K562 (cell line): ENCODE data around the gene FRMD1. TPM values are rescaled to one million over a fixed set of nuclear protein-coding genes. Genes with fewer than 3 reads are reported as not detected.

Experiments
- ATAC-seq: fragments of 200-7000 bp; cut with Tn5 transposase; 3 replicates; pipeline ENCODE4 v1.9.1; 2020; ENCODE audit warnings: moderate library complexity
- BruUV-seq: library from RNA; stranded (reverse); fragments of 400-500 nt; replicated peaks from 2 replicates; lab custom pipeline; 2021; lab: Mats Ljungman, UMichigan
- CTCF ChIA-PET: fragments of 300-600 bp; formaldehyde crosslinking; extraction: SDS; loops from one replicate; lab custom pipeline; 2021; ENCODE audit warnings: low intra/inter-chr PET ratio; lab: Yijun Ruan, JAX
- POLR2A ChIA-PET: fragments of 300-600, 350-650 bp; sonication (Branson Sonifier 250); formaldehyde crosslinking; extraction: SDS; loops from one replicate; lab custom pipeline; 2021; ENCODE audit warnings: antibody characterized with exemption, inconsistent platforms; lab: Yijun Ruan, JAX
- DNase-seq, 4 experiments: peaks; one replicate each; pipeline versions ENCODE4 v3.0.0 to v3.0.0-alpha.2; 2011 to 2018; ENCODE audit warnings: low spot score in 3 of 4, mixed read lengths in 3 of 4; ENCODE audit errors: extremely low read depth in 1 of 4
- FAIRE-seq: peaks from 2 replicates; lab custom pipeline; 2011; peaks lifted over from hg19 to GRCh38; lab: Jason Lieb, UNC
- H2AFZ ChIP-seq: 2 replicates; pipeline ENCODE4 v1.6.0; 2011; ENCODE audit warnings: low read depth, low read length, control low read depth, inconsistent platforms
- H3K27ac ChIP-seq: fragments of 200-600 bp; 3 replicates; pipeline ENCODE4 v1.8.0; 2011; ENCODE audit warnings: low read depth, mild to moderate bottlenecking, control low read depth, inconsistent platforms, low read length, moderate library complexity, mixed read lengths; ENCODE audit errors: extremely low read depth
- H3K27me3 ChIP-seq, 2 experiments: fragments of 300-600 bp in 1 of 2; 2 replicates in 1 of 2; 3 replicates in 1 of 2; pipeline versions ENCODE4 v1.6.0 to v1.8.0; 2011; ENCODE audit warnings: inconsistent platforms in 2 of 2, low read length in 2 of 2, mild to moderate bottlenecking in 1 of 2, mixed read lengths in 1 of 2, moderate library complexity in 1 of 2; ENCODE audit not compliant: control insufficient read depth in 2 of 2, insufficient read depth in 2 of 2
- H3K36me3 ChIP-seq: fragments of 300-600 bp; 3 replicates; pipeline ENCODE4 v1.8.0; 2011; ENCODE audit warnings: mild to moderate bottlenecking, low read length, inconsistent platforms; ENCODE audit not compliant: control insufficient read depth, insufficient read depth
- H3K4me1 ChIP-seq, 2 experiments: fragments of 200-600 bp in 1 of 2; replicated peaks in 1 of 2; 2 replicates in 1 of 2; 3 replicates in 1 of 2; pipeline versions ENCODE4 v1.5.1 to v1.8.0; 2011; ENCODE audit warnings: inconsistent platforms in 2 of 2, low read length in 2 of 2, mild to moderate bottlenecking in 1 of 2, mixed read lengths in 1 of 2, moderate library complexity in 1 of 2; ENCODE audit not compliant: control insufficient read depth in 2 of 2, insufficient read depth in 2 of 2
- H3K4me2 ChIP-seq: 2 replicates; pipeline ENCODE4 v1.6.1; 2011; ENCODE audit warnings: low read length, control low read depth, inconsistent platforms, mixed read lengths; ENCODE audit not compliant: insufficient read depth
- H3K4me3 ChIP-seq: fragments of 200-600 bp; sonication (generic), shearing (Covaris generic); 2 replicates; pipeline ENCODE4 v1.5.1; 2016; ENCODE audit warnings: control low read depth, inconsistent platforms
- H3K79me2 ChIP-seq: fragments of 200-600 bp; 3 replicates; pipeline ENCODE4 v1.8.0; 2011; ENCODE audit warnings: low read length, inconsistent platforms; ENCODE audit not compliant: control insufficient read depth, insufficient read depth
- H3K9ac ChIP-seq, 2 experiments: 2 replicates each; pipeline versions ENCODE4 v1.6.0 to v1.6.1; 2011; ENCODE audit warnings: low read depth in 2 of 2, low read length in 2 of 2, control low read depth in 1 of 2, inconsistent platforms in 1 of 2, mild to moderate bottlenecking in 1 of 2, mixed read lengths in 1 of 2; ENCODE audit not compliant: insufficient read depth in 1 of 2
- H3K9me1 ChIP-seq: one replicate; pipeline ENCODE4 v1.6.0; 2011; ENCODE audit warnings: inconsistent platforms, mild to moderate bottlenecking, low read length, moderate library complexity; ENCODE audit not compliant: control insufficient read depth, insufficient read depth
- H3K9me3 ChIP-seq: replicated peaks from 2 replicates; pipeline ENCODE4 v1.5.1; 2011; ENCODE audit warnings: low read depth, low read length, inconsistent platforms; ENCODE audit not compliant: control insufficient read depth, insufficient read depth
- H4K20me1 ChIP-seq: replicated peaks from 2 replicates; pipeline ENCODE4 v1.6.1; 2011; ENCODE audit warnings: low read length, inconsistent platforms, mixed read lengths; ENCODE audit not compliant: control insufficient read depth, insufficient read depth
- BHLHE40 ChIP-seq: IDR thresholded peaks from 2 replicates; pipeline ENCODE4 v1.6.1; 2011; ENCODE audit warnings: low read length, improper control_type of control experiment
- FOSL1 ChIP-seq: fragments of 200-800 bp; sonication (Bioruptor generic); conservative IDR thresholded peaks from 2 replicates; pipeline ENCODE4 v1.6.1; 2016; ENCODE audit warnings: missing genetic modification characterization, missing compliant biosample characterization
- HDGF ChIP-seq: fragments of 450-650 bp; IDR thresholded peaks from 2 replicates; pipeline ENCODE4 v1.6.1; 2016
- HOXB6 ChIP-seq: fragments of 250-450 bp; sonication (Bioruptor Pico); IDR thresholded peaks from 2 replicates; pipeline ENCODE4 v1.5.1; 2022; ENCODE audit warnings: mild to moderate bottlenecking, borderline replicate concordance
- JUNB ChIP-seq: fragments of 450-650 bp; formaldehyde crosslinking; conservative IDR thresholded peaks from 2 replicates; pipeline ENCODE4 v1.4.0; 2020; ENCODE audit warnings: mild to moderate bottlenecking
- NR4A1 ChIP-seq, 2 experiments: fragments of 250-450 bp in 1 of 2; fragments of 450-650 bp in 1 of 2; sonication (Bioruptor Pico) in 1 of 2; IDR thresholded peaks; 2 replicates each; pipeline versions ENCODE4 v1.4.0 to v1.6.1; 2016 to 2020; ENCODE audit warnings: mild to moderate bottlenecking in 2 of 2, missing compliant biosample characterization in 1 of 2, missing genetic modification characterization in 1 of 2, moderate library complexity in 1 of 2
- SREBF2 ChIP-seq: sonication (generic); formaldehyde crosslinking; IDR thresholded peaks from 2 replicates; pipeline ENCODE4 v1.4.0; 2020; ENCODE audit warnings: mild to moderate bottlenecking, missing genetic modification reagents
- STAT5A ChIP-seq: IDR thresholded peaks from 2 replicates; pipeline ENCODE4 v1.6.1; 2012; ENCODE audit warnings: low read length, inconsistent platforms, borderline replicate concordance
- ZC3H4 ChIP-seq: sonication (generic); formaldehyde crosslinking; IDR thresholded peaks from 2 replicates; pipeline ENCODE4 v1.9.0; 2021; ENCODE audit warnings: missing genetic modification reagents, borderline replicate concordance
- ZEB2 ChIP-seq: fragments of 450-650 bp; IDR thresholded peaks from 2 replicates; pipeline ENCODE4 v1.6.1; 2016
- ZNF277 ChIP-seq: fragments of 250-450 bp; sonication (Bioruptor Pico); IDR thresholded peaks from 2 replicates; pipeline ENCODE4 v1.8.0; 2022; ENCODE audit warnings: inconsistent platforms, mild to moderate bottlenecking, moderate library complexity, borderline replicate concordance
- ZNF354B ChIP-seq: fragments of 250-450 bp; sonication (Bioruptor Pico); IDR thresholded peaks from 2 replicates; pipeline ENCODE4 v1.4.0; 2020
- ZNF699 ChIP-seq: fragments of 250-450 bp; sonication (Bioruptor Pico); IDR thresholded peaks from 2 replicates; pipeline ENCODE4 v1.8.0; 2021; ENCODE audit warnings: mild to moderate bottlenecking, moderate library complexity; ENCODE audit not compliant: insufficient replicate concordance
- ZNF707 ChIP-seq: fragments of 250-450 bp; sonication (Bioruptor Pico); conservative IDR thresholded peaks from 2 replicates; pipeline ENCODE4 v1.8.0; 2022; ENCODE audit warnings: inconsistent platforms, mild to moderate bottlenecking, moderate library complexity
- ZSCAN29 ChIP-seq: fragments of 450-650 bp; IDR thresholded peaks from 2 replicates; pipeline ENCODE4 v1.6.1; 2017
- WGBS: fragments of 100-300 bp; shearing (Covaris generic); methylation state at CpG from one replicate; pipeline ENCODE4 v1.1.6; 2016; ENCODE audit warnings: low coverage, mixed read lengths; ENCODE audit not compliant: insufficient coverage; ENCODE audit errors: missing lambda C conversion rate; 5-methylcytosine and 5-hydroxymethylcytosine counted together
- in situ Hi-C: fragments of 300-500 bp; cut with MboI; formaldehyde crosslinking; loops from 4 replicates; pipeline ENCODE4 v1.15.0; 2018; ENCODE audit warnings: inconsistent platforms, mixed read lengths
- intact Hi-C: fragments of 100-400 bp; cut with micrococcal nuclease; formaldehyde crosslinking; loops from 2 replicates; pipeline ENCODE4 v1.14.2; 2022
- polyA plus RNA-seq, 8 experiments: library from polyadenylated mRNA; depleted of rRNA in 4 of 8; stranded (reverse) in 5 of 8; unstranded in 3 of 8; fragments of >200 nt; fragmentation: Nextera tagmentation in 2 of 8; fragmentation: Illumina TruSeq in 1 of 8; extraction: Ambion mirVana in 2 of 8; extraction: Trizol in 1 of 8; gene quantifications; 2 replicates each; pipeline versions ENCODE4 v1.2.1 to v1.2.3, GENCODE V29; 2011 to 2014; ENCODE audit warnings: inconsistent platforms in 1 of 8, missing spikeins in 1 of 8
- total RNA-seq, 7 experiments: library from RNA; depleted of rRNA in 6 of 7; stranded (reverse); fragments of >200 nt in 6 of 7; fragmentation: Illumina TruSeq in 2 of 7; extraction: Trizol in 2 of 7; gene quantifications; 2 replicates each; pipeline versions ENCODE4 v1.2.1 to v1.2.3, GENCODE V29; 2011 to 2021; ENCODE audit warnings: low replicate concordance in 1 of 7
- TF ChIP-seq, protein P1 (sequence below): fragments of 200-800 bp; sonication (Bioruptor generic); IDR thresholded peaks from 2 replicates; pipeline ENCODE4 v1.6.1; 2016; ENCODE audit warnings: missing genetic modification characterization, missing compliant biosample characterization

The FRMD1 gene
- total and polyA plus RNA-seq, 9 of the 15 experiments (the other 6 are each of a cell fraction or from before 2014, with no cell fraction given), result 0.01 to 0.04 (median 0.01) TPM; not detected in 6

GRCh38 chr6:168054765-168055560, 24.0 kb downstream of the FRMD1 start:
- DNase-seq (no peak), FAIRE-seq (no peak), ATAC-seq (no peak)
- Histone ChIP-seq H3K27ac (no peak overlapping the region), H3K27me3 (peaks cover 49 to 95% of the 10 kb centered on the region in 2 experiments; a peak in 4 of 5 replicates), H3K4me1 (peaks cover 0 to 29% of the 10 kb centered on the region in 2 experiments; a peak in 1 of 5 replicates), H2AFZ (no peak overlapping the region), H3K4me2 (no peak overlapping the region), H3K79me2 (no peaks in the 10 kb centered on the region), H3K9me1 (no peaks in the 10 kb centered on the region), H4K20me1 (peaks cover 35% of the 10 kb centered on the region), H3K36me3 (no peaks in the 10 kb centered on the region), H3K9me3 (no peaks in the 10 kb centered on the region), H3K4me3 (no peak overlapping the region), H3K9ac (no peak overlapping the region)
- no TSS peak for BruUV-seq
- intact Hi-C loops, result no loop called here
- in situ Hi-C loops, result no loop called here
- POLR2A ChIA-PET, result interaction anchor here (0.6 kb wide), 2 partner anchors 23 to 698 kb away, joined by 3 read pairs; no protein-coding TSS in a partner anchor
- CTCF ChIA-PET, result no interaction called here
- 1% methylated on average over 17 of the region's 18 CpGs for WGBS
- TF ChIP-seq SREBF2 (CRISPR knock-in tag) (no peak), STAT5A (no peak), HOXB6 (CRISPR knock-in tag) (no peak), JUNB (CRISPR knock-in tag) (no peak), FOSL1 (no peak), ZNF699 (CRISPR knock-in tag) (no peak), ZEB2 (no peak), ZSCAN29 (no peak), HDGF (no peak), ZC3H4 (CRISPR knock-in tag) (no peak), ZNF707 (CRISPR knock-in tag) (no peak), BHLHE40 (no peak), ZNF354B (CRISPR knock-in tag) (no peak), ZNF277 (CRISPR knock-in tag) (no peak), NR4A1 (CRISPR knock-in tag; IDR thresholded peaks at IDR 0.05) (no peak), NR4A1 (tag; IDR thresholded peaks at IDR 0.05) (no peak)
- TF ChIP-seq, protein P1, sequence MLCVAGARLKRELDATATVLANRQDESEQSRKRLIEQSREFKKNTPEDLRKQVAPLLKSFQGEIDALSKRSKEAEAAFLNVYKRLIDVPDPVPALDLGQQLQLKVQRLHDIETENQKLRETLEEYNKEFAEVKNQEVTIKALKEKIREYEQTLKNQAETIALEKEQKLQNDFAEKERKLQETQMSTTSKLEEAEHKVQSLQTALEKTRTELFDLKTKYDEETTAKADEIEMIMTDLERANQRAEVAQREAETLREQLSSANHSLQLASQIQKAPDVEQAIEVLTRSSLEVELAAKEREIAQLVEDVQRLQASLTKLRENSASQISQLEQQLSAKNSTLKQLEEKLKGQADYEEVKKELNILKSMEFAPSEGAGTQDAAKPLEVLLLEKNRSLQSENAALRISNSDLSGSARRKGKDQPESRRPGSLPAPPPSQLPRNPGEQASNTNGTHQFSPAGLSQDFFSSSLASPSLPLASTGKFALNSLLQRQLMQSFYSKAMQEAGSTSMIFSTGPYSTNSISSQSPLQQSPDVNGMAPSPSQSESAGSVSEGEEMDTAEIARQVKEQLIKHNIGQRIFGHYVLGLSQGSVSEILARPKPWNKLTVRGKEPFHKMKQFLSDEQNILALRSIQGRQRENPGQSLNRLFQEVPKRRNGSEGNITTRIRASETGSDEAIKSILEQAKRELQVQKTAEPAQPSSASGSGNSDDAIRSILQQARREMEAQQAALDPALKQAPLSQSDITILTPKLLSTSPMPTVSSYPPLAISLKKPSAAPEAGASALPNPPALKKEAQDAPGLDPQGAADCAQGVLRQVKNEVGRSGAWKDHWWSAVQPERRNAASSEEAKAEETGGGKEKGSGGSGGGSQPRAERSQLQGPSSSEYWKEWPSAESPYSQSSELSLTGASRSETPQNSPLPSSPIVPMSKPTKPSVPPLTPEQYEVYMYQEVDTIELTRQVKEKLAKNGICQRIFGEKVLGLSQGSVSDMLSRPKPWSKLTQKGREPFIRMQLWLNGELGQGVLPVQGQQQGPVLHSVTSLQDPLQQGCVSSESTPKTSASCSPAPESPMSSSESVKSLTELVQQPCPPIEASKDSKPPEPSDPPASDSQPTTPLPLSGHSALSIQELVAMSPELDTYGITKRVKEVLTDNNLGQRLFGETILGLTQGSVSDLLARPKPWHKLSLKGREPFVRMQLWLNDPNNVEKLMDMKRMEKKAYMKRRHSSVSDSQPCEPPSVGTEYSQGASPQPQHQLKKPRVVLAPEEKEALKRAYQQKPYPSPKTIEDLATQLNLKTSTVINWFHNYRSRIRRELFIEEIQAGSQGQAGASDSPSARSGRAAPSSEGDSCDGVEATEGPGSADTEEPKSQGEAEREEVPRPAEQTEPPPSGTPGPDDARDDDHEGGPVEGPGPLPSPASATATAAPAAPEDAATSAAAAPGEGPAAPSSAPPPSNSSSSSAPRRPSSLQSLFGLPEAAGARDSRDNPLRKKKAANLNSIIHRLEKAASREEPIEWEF (CRISPR knock-in tag), result no peak
